Measurements from ENCODE around the gene PPM1H.

PPM1H gene

GRCh38 chr12:62700091-62700880 lies 234.7 kb downstream of the PPM1H start:
- no peak overlapping the region for H3K27ac ChIP-seq
- no peak for DNase-seq (ENCODE audit: low read depth, low spot score)

- H3K27ac ChIP-seq, result no peak overlapping the region
- no peak for DNase-seq (ENCODE audit: low read depth, low spot score)
These were observed 236.2 kb downstream of the PPM1H start for GRCh38 chr12:62698701-62699101.

- no peak overlapping the region for H3K27ac ChIP-seq
- no peak for DNase-seq (ENCODE audit: low read depth, low spot score)
These were observed 237.1 kb downstream of the PPM1H start for GRCh38 chr12:62697893-62698292.

- H3K27ac ChIP-seq, result no peak overlapping the region
- DNase-seq (ENCODE audit: low read depth, low spot score), result no peak
These were observed 239.3 kb downstream of the PPM1H start for GRCh38 chr12:62695696-62696095.

- DNase-seq (ENCODE audit: low read depth, low spot score), result no peak
- H3K27ac ChIP-seq, result no peak overlapping the region
These were observed 240.3 kb downstream of the PPM1H start for GRCh38 chr12:62694632-62695031.

- DNase-seq (ENCODE audit: low read depth, low spot score), result no peak
- H3K27ac ChIP-seq, result no peak overlapping the region
These were observed 240.8 kb downstream of the PPM1H start for GRCh38 chr12:62694116-62694515.

- H3K27ac ChIP-seq, result no peak overlapping the region
- no peak for DNase-seq (ENCODE audit: low read depth, low spot score)
These were observed 241.4 kb downstream of the PPM1H start for GRCh38 chr12:62693376-62694050.

GRCh38 chr12:62692884-62693283 lies 242.1 kb downstream of the PPM1H start:
- DNase-seq (ENCODE audit: low read depth, low spot score), result no peak
- H3K27ac ChIP-seq, result no peak overlapping the region

GRCh38 chr12:62691309-62691708 lies 243.6 kb downstream of the PPM1H start:
- no peak for DNase-seq (ENCODE audit: low read depth, low spot score)

GRCh38 chr12:62689042-62689839 lies 245.7 kb downstream of the PPM1H start:
- H3K27ac ChIP-seq, result no peak overlapping the region
- DNase-seq (ENCODE audit: low read depth, low spot score), result no peak

More at GRCh38 chr12:62691309-62691708, 243.6 kb downstream of the PPM1H start:
- H3K27ac ChIP-seq, result no peak overlapping the region

- DNase-seq (ENCODE audit: low read depth, low spot score), result no peak
- H3K27ac ChIP-seq, result no peak overlapping the region
These were observed 248.0 kb downstream of the PPM1H start for GRCh38 chr12:62686938-62687337.

- no peak for DNase-seq (ENCODE audit: low read depth, low spot score)
- no peak overlapping the region for H3K27ac ChIP-seq
These were observed 250.2 kb downstream of the PPM1H start for GRCh38 chr12:62684570-62685295.

GRCh38 chr12:62683776-62684569 lies 251.0 kb downstream of the PPM1H start:
- H3K27ac ChIP-seq, result no peak overlapping the region
- DNase-seq (ENCODE audit: low read depth, low spot score), result no peak

- no peak overlapping the region for H3K27ac ChIP-seq
- no peak for DNase-seq (ENCODE audit: low read depth, low spot score)
These were observed 253.6 kb downstream of the PPM1H start for GRCh38 chr12:62681306-62681705.

- no peak overlapping the region for H3K27ac ChIP-seq
- no peak for DNase-seq (ENCODE audit: low read depth, low spot score)
These were observed 255.3 kb downstream of the PPM1H start for GRCh38 chr12:62679608-62680007.

GRCh38 chr12:62677355-62677754 lies 257.6 kb downstream of the PPM1H start:
- no peak for DNase-seq (ENCODE audit: low read depth, low spot score)

GRCh38 chr12:62676521-62677307 lies 258.2 kb downstream of the PPM1H start:
- no peak for DNase-seq (ENCODE audit: low read depth, low spot score)
- no peak overlapping the region for H3K27ac ChIP-seq

More at GRCh38 chr12:62677355-62677754, 257.6 kb downstream of the PPM1H start:
- no peak overlapping the region for H3K27ac ChIP-seq

- DNase-seq (ENCODE audit: low read depth, low spot score), result no peak
- no peak overlapping the region for H3K27ac ChIP-seq
These were observed 261.7 kb downstream of the PPM1H start for GRCh38 chr12:62673028-62673815.

All from epithelial cell of prostate (primary cell).